Smooth muscle cell (in vitro differentiated cells): ENCODE data around the gene PPP1R12B. TPM values are rescaled to one million over a fixed set of nuclear protein-coding genes. Genes with fewer than 3 reads are reported as not detected.
A peak's percentile ranks its signal among the peaks of the same experiment; 100 is the strongest.
"Not testable (repeated sequence)": the region's sequence is repeated elsewhere in the genome, so short reads cannot be mapped to it uniquely, and the experiment has no call there.

Experiments
- DNase-seq: peaks from one replicate; lab custom pipeline; 2025; ENCODE audit not compliant: unreplicated experiment; lab: John Stamatoyannopoulos, UW
- H2AFZ ChIP-seq: fragments of 200-600 bp; sonication (generic); 2 replicates; pipeline ENCODE4 v1.6.0; 2016; ENCODE audit warnings: antibody characterized with exemption, low read depth, mild to moderate bottlenecking
- H3F3A ChIP-seq: fragments of 200-600 bp; sonication (generic); 2 replicates; pipeline ENCODE4 v1.6.0; 2017; ENCODE audit warnings: antibody characterized with exemption, low read depth
- H3K27ac ChIP-seq: fragments of 200-600 bp; sonication (generic); 2 replicates; pipeline ENCODE4 v1.5.1; 2016; ENCODE audit warnings: low read depth, mild to moderate bottlenecking
- H3K27me3 ChIP-seq: fragments of 200-600 bp; sonication (generic); 2 replicates; pipeline ENCODE4 v1.6.1; 2016; ENCODE audit warnings: low read depth, mild to moderate bottlenecking
- H3K36me3 ChIP-seq: fragments of 200-600 bp; sonication (generic); 2 replicates; pipeline ENCODE4 v1.5.1; 2016; ENCODE audit warnings: low read depth
- H3K4me1 ChIP-seq: fragments of 200-600 bp; sonication (generic); 2 replicates; pipeline ENCODE4 v1.5.1; 2016; ENCODE audit warnings: low read depth
- H3K4me2 ChIP-seq: fragments of 200-600 bp; sonication (generic); 2 replicates; pipeline ENCODE4 v1.6.0; 2016; ENCODE audit warnings: mild to moderate bottlenecking
- H3K4me3 ChIP-seq: fragments of 200-600 bp; sonication (generic); 2 replicates; pipeline ENCODE4 v1.5.1; 2016; ENCODE audit warnings: mild to moderate bottlenecking
- H3K79me2 ChIP-seq: fragments of 200-600 bp; sonication (generic); 2 replicates; pipeline ENCODE4 v1.6.0; 2016; ENCODE audit warnings: low read depth, mild to moderate bottlenecking
- H3K9ac ChIP-seq: fragments of 200-600 bp; sonication (generic); 2 replicates; pipeline ENCODE4 v1.6.0; 2016; ENCODE audit warnings: low read depth
- H3K9me3 ChIP-seq: fragments of 200-600 bp; sonication (generic); replicated peaks from 2 replicates; pipeline ENCODE4 v1.5.1; 2016; ENCODE audit warnings: low read depth
- H4K20me1 ChIP-seq: fragments of 200-600 bp; sonication (generic); 2 replicates; pipeline ENCODE4 v1.6.0; 2016; ENCODE audit warnings: low read depth
- CTCF ChIP-seq: fragments of 200-600 bp; sonication (generic); IDR thresholded peaks from 2 replicates; pipeline ENCODE4 v1.5.1; 2017; ENCODE audit warnings: borderline replicate concordance, mild to moderate bottlenecking, antibody characterized with exemption; ENCODE audit not compliant: insufficient read depth, poor library complexity, severe bottlenecking
- WGBS: methylation state at CpG from one replicate; pipeline ENCODE4 v1.1.7; 2016; ENCODE audit warnings: low lambda C conversion rate; 5-methylcytosine and 5-hydroxymethylcytosine counted together
- polyA plus RNA-seq: library from polyadenylated mRNA; unstranded; fragments of >200 nt; fragmentation: Nextera tagmentation; extraction: Ambion mirVana; gene quantifications from 2 replicates; pipeline ENCODE4 v1.2.1, GENCODE V29; 2016
- total RNA-seq: library from RNA; depleted of rRNA; stranded (reverse); fragments of >200 nt; gene quantifications from 2 replicates; pipeline ENCODE4 v1.2.3, GENCODE V29; 2014

PPP1R12B gene
- total and polyA plus RNA-seq, 2 experiments from 2014 or later = 2.8 to 6.7 TPM

DNA sequence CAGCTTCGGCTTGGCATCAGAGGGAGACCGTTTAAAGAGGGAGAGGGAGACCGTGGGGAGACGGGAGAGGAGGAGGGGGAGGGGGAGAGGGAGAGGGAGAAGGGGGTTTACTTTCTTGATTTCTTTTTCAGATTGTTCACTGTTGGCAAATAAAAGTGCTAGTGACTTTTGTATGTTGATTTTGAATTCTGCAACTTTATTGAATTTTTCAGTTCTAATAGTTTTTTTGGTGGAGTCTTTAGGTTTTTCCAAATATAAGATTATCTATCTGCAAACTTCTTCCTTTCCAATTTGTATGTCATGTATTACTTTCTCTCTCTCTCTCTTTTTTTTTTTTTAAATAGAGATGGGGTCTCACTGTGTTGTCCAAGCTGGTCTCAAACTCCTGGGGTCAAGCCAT, 104.0 kb downstream of the PPP1R12B start:
- H3K27ac ChIP-seq = no peak overlapping the region
- no peaks in the 10 kb centered on the region for H3F3A ChIP-seq
- peaks cover 13% of the 10 kb centered on the region for H3K4me1 ChIP-seq
- no peak for DNase-seq
- no CpG with 5 or more reads among the region's 4 CpGs for WGBS
- H3K9ac ChIP-seq = no peak overlapping the region
- H4K20me1 ChIP-seq = no peaks in the 10 kb centered on the region
- H3K36me3 ChIP-seq = no peaks in the 10 kb centered on the region
- no peaks in the 10 kb centered on the region for H3K27me3 ChIP-seq
- H2AFZ ChIP-seq = no peak overlapping the region
- H3K9me3 ChIP-seq = no peaks in the 10 kb centered on the region
- H3K4me2 ChIP-seq = no peak overlapping the region
- H3K4me3 ChIP-seq = no peak overlapping the region
- no peak for TF ChIP-seq CTCF
- H3K79me2 ChIP-seq = no peaks in the 10 kb centered on the region

- H3F3A ChIP-seq, H3K79me2 ChIP-seq, H3K4me3 ChIP-seq, H3K36me3 ChIP-seq, H3K9me3 ChIP-seq, H3K9ac ChIP-seq, DNase-seq, H4K20me1 ChIP-seq, H3K27me3 ChIP-seq, H2AFZ ChIP-seq: not testable (repeated sequence)
- peaks cover 28% of the 10 kb centered on the region for H3K4me1 ChIP-seq
- peak overlapping the region; percentile 63 for H3K4me2 ChIP-seq
- WGBS = 49% methylated on average over 5 of the region's 5 CpGs
- H3K27ac ChIP-seq = peak overlapping the region; percentile 58
Measured at GRCh38 chr1:202456372-202457169, 108.1 kb downstream of the PPP1R12B start.

DNA sequence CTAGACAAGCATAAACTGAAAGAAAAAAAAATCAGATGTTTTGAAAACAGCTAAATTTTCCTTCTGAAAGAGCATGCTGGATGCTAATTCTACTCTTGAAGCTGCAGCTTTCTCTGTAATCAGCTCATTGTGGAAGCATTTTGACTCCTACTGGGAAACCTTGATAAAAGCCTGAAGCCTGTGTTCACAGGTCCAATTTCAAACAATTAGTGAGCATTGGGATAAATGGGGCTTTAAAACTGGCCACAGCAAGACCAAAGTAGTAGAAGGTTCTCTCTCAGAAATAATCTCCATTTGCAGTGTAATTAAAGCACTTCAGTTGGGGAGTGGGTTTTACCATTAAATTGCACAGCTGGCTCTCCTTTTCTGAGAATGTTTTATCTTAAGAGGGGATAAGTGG, 110.2 kb downstream of the PPP1R12B start:
- not testable (repeated sequence) for H3K79me2 ChIP-seq, H2AFZ ChIP-seq, H3K9ac ChIP-seq, H3K4me3 ChIP-seq, H3K27ac ChIP-seq, H3F3A ChIP-seq, H3K4me2 ChIP-seq, H3K27me3 ChIP-seq, H3K36me3 ChIP-seq, DNase-seq, H4K20me1 ChIP-seq, H3K9me3 ChIP-seq
- peaks cover 28% of the 10 kb centered on the region for H3K4me1 ChIP-seq

GRCh38 chr1:202459470-202460142, 111.1 kb downstream of the PPP1R12B start:
- not testable (repeated sequence) for DNase-seq

GRCh38 chr1:202460143-202460495, 111.6 kb downstream of the PPP1R12B start:
- H3K79me2 ChIP-seq, H3K4me3 ChIP-seq, H3F3A ChIP-seq, H3K36me3 ChIP-seq, H2AFZ ChIP-seq, H3K27me3 ChIP-seq, H4K20me1 ChIP-seq, DNase-seq, H3K9me3 ChIP-seq: not testable (repeated sequence)
- Histone ChIP-seq H3K4me2 (peak overlapping the region; percentile 31), H3K4me1 (peaks cover 28% of the 10 kb centered on the region), H3K9ac (peak overlapping the region; percentile 37), H3K27ac (peak overlapping the region; percentile 57)

More at GRCh38 chr1:202459470-202460142, 111.1 kb downstream of the PPP1R12B start:
- H3K27me3 ChIP-seq, H4K20me1 ChIP-seq, H3K4me3 ChIP-seq, H3K9me3 ChIP-seq, H2AFZ ChIP-seq, H3K36me3 ChIP-seq, H3K79me2 ChIP-seq, H3F3A ChIP-seq: not testable (repeated sequence)
- H3K27ac ChIP-seq = peak overlapping the region; percentile 57
- peaks cover 28% of the 10 kb centered on the region for H3K4me1 ChIP-seq
- peak overlapping the region; percentile 31 for H3K4me2 ChIP-seq
- H3K9ac ChIP-seq = peak overlapping the region; percentile 37
